ENCODE results near the gene PKD1L1. TPM values are rescaled to one million over a fixed set of nuclear protein-coding genes. Genes with fewer than 3 reads are reported as not detected.

The PKD1L1 gene
- total and polyA plus RNA-seq, 4 donors: 0.26 to 1.1 (median 0.55) TPM

GRCh38 chr7:47765373-47765979 lies 182.8 kb downstream of the PKD1L1 start:
- H3K4me3 ChIP-seq: no peak overlapping the region
- no peak overlapping the region for H3K27ac ChIP-seq (ENCODE audit: low read depth in 1 of 2, low read length in 1 of 2)
- no peaks in the 10 kb centered on the region for H3K36me3 ChIP-seq (ENCODE audit: control insufficient read depth in 4 of 4, insufficient read depth in 4 of 4, low read length in 4 of 4)
- H3K27me3 ChIP-seq (ENCODE audit: control insufficient read depth in 3 of 3, insufficient read depth in 3 of 3, low read length in 2 of 3): no peaks in the 10 kb centered on the region
- H3K9ac ChIP-seq (ENCODE audit: insufficient read depth in 1 of 2, low read length in 2 of 2): no peak overlapping the region
- H3K4me1 ChIP-seq (ENCODE audit: control insufficient read depth in 5 of 5, insufficient read depth in 5 of 5, low read length in 5 of 5): peaks cover 0 to 13% (median 5%) of the 10 kb centered on the region in 5 donors
- ATAC-seq (ENCODE audit: insufficient read depth, low FRiP score): no peak
- TF ChIP-seq CTCF (IDR thresholded peaks at IDR 0.05; ENCODE audit: control extremely low read depth, extremely low read depth): no peak
- no peak for DNase-seq
- no peaks in the 10 kb centered on the region for H3K9me3 ChIP-seq (ENCODE audit: control insufficient read depth in 4 of 4, insufficient read depth in 3 of 4, low read length in 3 of 4)
- WGBS, 2 donors: 82 to 86% methylated on average over 2 of the region's 2 CpGs

GRCh38 chr7:47764746-47765145 lies 183.5 kb downstream of the PKD1L1 start:
- ATAC-seq (ENCODE audit: insufficient read depth, low FRiP score) (no peak), DNase-seq (no peak)
- H3K9me3 ChIP-seq (ENCODE audit: control insufficient read depth in 4 of 4, insufficient read depth in 3 of 4, low read length in 3 of 4): no peaks in the 10 kb centered on the region
- H3K27me3 ChIP-seq (ENCODE audit: control insufficient read depth in 3 of 3, insufficient read depth in 3 of 3, low read length in 2 of 3): no peaks in the 10 kb centered on the region
- H3K4me1 ChIP-seq (ENCODE audit: control insufficient read depth in 5 of 5, insufficient read depth in 5 of 5, low read length in 5 of 5): peaks cover 0 to 13% (median 5%) of the 10 kb centered on the region in 5 donors
- H3K27ac ChIP-seq (ENCODE audit: low read depth in 1 of 2, low read length in 1 of 2): no peak overlapping the region
- H3K36me3 ChIP-seq (ENCODE audit: control insufficient read depth in 4 of 4, insufficient read depth in 4 of 4, low read length in 4 of 4): no peaks in the 10 kb centered on the region
- no peak for TF ChIP-seq CTCF (IDR thresholded peaks at IDR 0.05; ENCODE audit: control extremely low read depth, extremely low read depth)
- no peak overlapping the region for H3K9ac ChIP-seq (ENCODE audit: insufficient read depth in 1 of 2, low read length in 2 of 2)
- 94 to 97% methylated on average over 5 of the region's 5 CpGs for WGBS, 2 donors
- no peak overlapping the region for H3K4me3 ChIP-seq

GRCh38 chr7:47763063-47763974 lies 184.9 kb downstream of the PKD1L1 start:
- TF ChIP-seq CTCF (IDR thresholded peaks at IDR 0.05; ENCODE audit: control extremely low read depth, extremely low read depth): no peak
- Histone ChIP-seq H3K4me1 (ENCODE audit: control insufficient read depth in 5 of 5, insufficient read depth in 5 of 5, low read length in 5 of 5) (peaks cover 0 to 16% (median 5%) of the 10 kb centered on the region in 5 donors), H3K9me3 (ENCODE audit: control insufficient read depth in 4 of 4, insufficient read depth in 3 of 4, low read length in 3 of 4) (no peaks in the 10 kb centered on the region), H3K4me3 (no peak overlapping the region), H3K9ac (ENCODE audit: insufficient read depth in 1 of 2, low read length in 2 of 2) (no peak overlapping the region), H3K36me3 (ENCODE audit: control insufficient read depth in 4 of 4, insufficient read depth in 4 of 4, low read length in 4 of 4) (no peaks in the 10 kb centered on the region), H3K27ac (ENCODE audit: low read depth in 1 of 2, low read length in 1 of 2) (no peak overlapping the region), H3K27me3 (ENCODE audit: control insufficient read depth in 3 of 3, insufficient read depth in 3 of 3, low read length in 2 of 3) (no peaks in the 10 kb centered on the region)
- DNase-seq (peak in 1 of 3 donors; percentile 38), ATAC-seq (ENCODE audit: insufficient read depth, low FRiP score) (no peak)
- 62 to 77% methylated on average over 9 of the region's 9 CpGs for WGBS, 2 donors

All from lung (tissue), 12 donors.